ENCODE data around the gene BHLHE40. TPM values are rescaled to one million over a fixed set of nuclear protein-coding genes. Genes with fewer than 3 reads are reported as not detected.

BHLHE40 gene
- total RNA-seq, 1 donor from 2014 or later, result 16.0 TPM

GRCh38 chr3:5021116-5022092 lies 42.2 kb downstream of the BHLHE40 start:
- peak; percentile 75 for DNase-seq

GRCh38 chr3:5022187-5022965 lies 43.1 kb downstream of the BHLHE40 start:
- peak; percentile 29 for DNase-seq

GRCh38 chr3:5022966-5023776 lies 43.9 kb downstream of the BHLHE40 start:
- peak; percentile 97 for DNase-seq

- DNase-seq, result no peak
Observed at GRCh38 chr3:5023777-5024346, 44.6 kb downstream of the BHLHE40 start.

- DNase-seq, result no peak
Observed at GRCh38 chr3:5026046-5026362, 46.8 kb downstream of the BHLHE40 start.

- DNase-seq, result no peak
Observed at GRCh38 chr3:5029715-5030114, 50.5 kb downstream of the BHLHE40 start.

GRCh38 chr3:5030152-5030551 lies 50.9 kb downstream of the BHLHE40 start:
- DNase-seq, result no peak

- DNase-seq, result no peak
Observed at GRCh38 chr3:5032844-5033243, 53.6 kb downstream of the BHLHE40 start.

Other genes with a start within 250 kb of the BHLHE40 start
- 48.2 and 63.5 TPM in 2 replicates for gene ARL8B, start 142.9 kb downstream of the BHLHE40 start, total RNA-seq
- gene EDEM1, start 208.3 kb downstream of the BHLHE40 start, total RNA-seq, result 18.0 and 22.9 TPM in 2 replicates